ENCODE data around the gene CBLB.

GRCh38 chr3:105619651-105620050, 249.2 kb downstream of the CBLB start:
- no peak for TF ChIP-seq POLR2A (IDR thresholded peaks at IDR 0.05; ENCODE audit: low read length)
- TF ChIP-seq MYC (IDR thresholded peaks at IDR 0.05; ENCODE audit: borderline replicate concordance, low read length) = no peak
- no peak for TF ChIP-seq EP300 (IDR thresholded peaks at IDR 0.05)
- no peak for TF ChIP-seq CTCF (IDR thresholded peaks at IDR 0.05)
- no peak for TF ChIP-seq POLR2AphosphoS2 (conservative IDR thresholded peaks at IDR 0.05; ENCODE audit: low read length)
- TF ChIP-seq KDM5A (IDR thresholded peaks at IDR 0.05) = no peak
- TF ChIP-seq RCOR1 (IDR thresholded peaks at IDR 0.05; ENCODE audit: low read depth, low read length) = no peak
- no peak for TF ChIP-seq RNF2 (IDR thresholded peaks at IDR 0.05; ENCODE audit: borderline replicate concordance, low read depth)
- TF ChIP-seq RFX5 (IDR thresholded peaks at IDR 0.05) = no peak
- TF ChIP-seq NFE2L2 (conservative IDR thresholded peaks at IDR 0.05; ENCODE audit: low read length) = no peak
- TF ChIP-seq JUNB (IDR thresholded peaks at IDR 0.05) = no peak

Data from A549 (cell line).